H1 (cell line): ENCODE data around the gene ZNF556. TPM values are rescaled to one million over a fixed set of nuclear protein-coding genes. Genes with fewer than 3 reads are reported as not detected.

ENCODE experiments used
- CBX8 ChIP-seq: fragments of 300-800, 300-1000 bp; sonication (generic); IDR thresholded peaks from 2 replicates; pipeline ENCODE4 v1.7.1; 2016; ENCODE audit warnings: low read depth, low read length, borderline replicate concordance
- CTBP2 ChIP-seq: IDR thresholded peaks from 2 replicates; pipeline ENCODE4 v1.7.0; 2011; ENCODE audit warnings: borderline replicate concordance, mild to moderate bottlenecking, moderate library complexity, mixed read lengths, low read length; ENCODE audit not compliant: insufficient read depth, insufficient read length
- FOSL1 ChIP-seq: IDR thresholded peaks from 2 replicates; pipeline ENCODE4 v1.6.1; 2011; ENCODE audit warnings: mild to moderate bottlenecking, low read depth, low read length, moderate library complexity; ENCODE audit not compliant: insufficient read depth
- JUN ChIP-seq: IDR thresholded peaks from 2 replicates; pipeline ENCODE4 v1.6.1; 2011; ENCODE audit warnings: low read depth, mild to moderate bottlenecking, improper control_type of control experiment, low read length
- NRF1 ChIP-seq: IDR thresholded peaks from 2 replicates; pipeline ENCODE4 v1.6.1; 2011; ENCODE audit warnings: mild to moderate bottlenecking, low read depth, low read length, improper control_type of control experiment
- SIN3A ChIP-seq, 2 experiments: IDR thresholded peaks in 1 of 2; conservative IDR thresholded peaks in 1 of 2; 2 replicates each; pipeline ENCODE4 v1.6.1; 2011 to 2012; ENCODE audit warnings: low read length in 2 of 2, improper control_type of control experiment in 1 of 2, low read depth in 1 of 2, mild to moderate bottlenecking in 1 of 2
- SIX5 ChIP-seq: IDR thresholded peaks from 2 replicates; pipeline ENCODE4 v1.6.1; 2011; ENCODE audit warnings: mild to moderate bottlenecking, low read depth, low read length
- TCF12 ChIP-seq: IDR thresholded peaks from 2 replicates; pipeline ENCODE4 v1.6.1; 2011; ENCODE audit warnings: low read depth, mild to moderate bottlenecking, low read length
- polyA plus RNA-seq, 7 experiments: library from polyadenylated mRNA; depleted of rRNA in 3 of 7; stranded (reverse) in 5 of 7; unstranded in 2 of 7; fragments of >200 nt in 5 of 7; fragments of 200-250 nt in 2 of 7; gene quantifications; 1 replicate in 5 of 7; 2 replicates in 1 of 7; 4 replicates in 1 of 7; pipeline versions ENCODE4 v1.2.1 to v1.2.3, GENCODE V29; 2011 to 2013; ENCODE audit warnings: missing spikeins in 2 of 7, mixed read lengths in 2 of 7
- total RNA-seq: library from RNA; stranded (reverse); fragmentation: NEBNext Ultra II Directional; extraction: Animal tissue kit (Norgen Biotek cat#: 25700); gene quantifications from 2 replicates; pipeline ENCODE4 v1.2.1, GENCODE V29; 2021
- TF ChIP-seq, protein P1 (sequence below): IDR thresholded peaks from 2 replicates; pipeline ENCODE4 v1.6.1; 2012; ENCODE audit warnings: low read length, inconsistent platforms
- TF ChIP-seq, protein P2 (sequence below): IDR thresholded peaks from 2 replicates; pipeline ENCODE4 v1.6.1; 2012; ENCODE audit warnings: inconsistent platforms

The ZNF556 gene
- total and polyA plus RNA-seq, 2 of the 8 experiments (the other 6 are each of a cell fraction or from before 2014, with no cell fraction given) = not detected

DNA sequence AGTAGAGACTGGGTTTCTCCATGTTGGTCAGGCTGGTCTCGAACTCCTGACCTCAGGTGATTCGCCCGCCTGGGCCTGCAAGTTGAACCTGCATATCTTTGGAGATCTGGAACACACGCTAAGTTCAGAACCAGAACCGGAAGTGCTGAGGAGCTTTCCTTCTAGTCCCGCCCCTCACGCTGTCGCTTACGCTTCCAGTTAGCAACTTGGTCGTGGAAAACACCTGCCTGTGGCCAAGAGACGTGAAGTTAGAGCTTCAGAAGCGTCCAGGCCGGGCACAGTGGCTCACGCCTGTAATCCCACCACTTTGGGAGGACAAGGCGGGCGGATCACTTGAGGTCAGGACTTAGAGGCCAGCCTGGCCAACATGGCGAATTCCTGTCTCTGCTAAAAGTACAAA lies 18.6 kb downstream of the ZNF556 start (continued):
- TF ChIP-seq, protein P1, sequence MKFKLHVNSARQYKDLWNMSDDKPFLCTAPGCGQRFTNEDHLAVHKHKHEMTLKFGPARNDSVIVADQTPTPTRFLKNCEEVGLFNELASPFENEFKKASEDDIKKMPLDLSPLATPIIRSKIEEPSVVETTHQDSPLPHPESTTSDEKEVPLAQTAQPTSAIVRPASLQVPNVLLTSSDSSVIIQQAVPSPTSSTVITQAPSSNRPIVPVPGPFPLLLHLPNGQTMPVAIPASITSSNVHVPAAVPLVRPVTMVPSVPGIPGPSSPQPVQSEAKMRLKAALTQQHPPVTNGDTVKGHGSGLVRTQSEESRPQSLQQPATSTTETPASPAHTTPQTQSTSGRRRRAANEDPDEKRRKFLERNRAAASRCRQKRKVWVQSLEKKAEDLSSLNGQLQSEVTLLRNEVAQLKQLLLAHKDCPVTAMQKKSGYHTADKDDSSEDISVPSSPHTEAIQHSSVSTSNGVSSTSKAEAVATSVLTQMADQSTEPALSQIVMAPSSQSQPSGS = no peak
- no peak for TF ChIP-seq SIN3A (conservative IDR thresholded peaks at IDR 0.05 in 1 of 2, IDR thresholded peaks at IDR 0.05 in 1 of 2; ENCODE audit: low read depth in 1 of 2, low read length in 2 of 2)
- TF ChIP-seq FOSL1 = no peak
- no peak for TF ChIP-seq CTBP2
- TF ChIP-seq JUN = no peak
- no peak for TF ChIP-seq CBX8
- TF ChIP-seq, protein P2, sequence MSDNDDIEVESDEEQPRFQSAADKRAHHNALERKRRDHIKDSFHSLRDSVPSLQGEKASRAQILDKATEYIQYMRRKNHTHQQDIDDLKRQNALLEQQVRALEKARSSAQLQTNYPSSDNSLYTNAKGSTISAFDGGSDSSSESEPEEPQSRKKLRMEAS = no peak
- TF ChIP-seq NRF1 = no peak
- no peak for TF ChIP-seq SIX5
- no peak for TF ChIP-seq TCF12
